Measurements from ENCODE around the gene LLPH. TPM values are rescaled to one million over a fixed set of nuclear protein-coding genes. Genes with fewer than 3 reads are reported as not detected.

LLPH gene
- polyA plus RNA-seq, 1 donor (not counting 4 experiments of a cell fraction or from before 2014, with no cell fraction given), result 36.6 TPM

DNA sequence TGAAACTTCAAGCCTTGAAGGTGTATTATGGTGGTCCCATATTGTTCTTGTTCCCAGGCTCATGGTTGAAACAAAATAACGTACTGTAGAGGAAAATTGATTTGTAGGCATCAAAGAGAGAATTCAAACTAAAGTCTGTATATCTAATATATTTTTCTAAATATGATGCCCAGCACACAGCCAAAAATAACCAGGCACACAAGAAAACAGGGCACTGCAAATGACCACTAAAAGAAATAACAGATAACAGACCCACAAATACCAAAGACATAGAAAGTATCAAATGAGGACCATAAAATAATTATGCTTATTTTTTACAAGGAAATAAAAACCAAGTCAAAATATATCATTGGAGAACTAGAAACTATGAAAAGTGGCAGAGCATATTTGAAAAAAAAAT lies 46.8 kb downstream of the LLPH start:
- FAIRE-seq, result no peak
- no peak for DNase-seq (ENCODE audit: low read depth, low spot score)
- Histone ChIP-seq H3K79me2 (ENCODE audit: control insufficient read depth, insufficient read depth, low read length) (no peaks in the 10 kb centered on the region), H4K20me1 (ENCODE audit: control insufficient read depth, extremely low read depth, insufficient read depth, low read length) (no peaks in the 10 kb centered on the region), H3K9ac (ENCODE audit: control insufficient read depth, extremely low read depth, insufficient read depth, low read length) (no peak overlapping the region), H3K9me3 (ENCODE audit: control insufficient read depth, low read depth, low read length) (no peaks in the 10 kb centered on the region), H2AFZ (ENCODE audit: control insufficient read depth, low read length) (no peak overlapping the region), H3K27me3 (ENCODE audit: control insufficient read depth, extremely low read depth, insufficient read depth, low read length) (no peaks in the 10 kb centered on the region), H3K4me3 (ENCODE audit: control insufficient read depth in 2 of 3, extremely low read depth in 1 of 3, insufficient read depth in 2 of 3, low read depth in 1 of 3, low read length in 3 of 3) (no peak overlapping the region), H3K36me3 (ENCODE audit: control insufficient read depth in 2 of 2, extremely low read depth in 1 of 2, insufficient read depth in 2 of 2, low read length in 2 of 2) (no peaks in the 10 kb centered on the region), H3K27ac (ENCODE audit: control insufficient read depth, insufficient read depth, low read length) (no peak overlapping the region), H3K4me1 (ENCODE audit: control insufficient read depth, extremely low read depth, insufficient read depth, low read length) (no peaks in the 10 kb centered on the region), H3K4me2 (ENCODE audit: control insufficient read depth, extremely low read depth, insufficient read depth, low read depth, low read length) (no peak overlapping the region), H3K9me1 (ENCODE audit: control insufficient read depth, extremely low read depth, insufficient read depth, low read length) (no peaks in the 10 kb centered on the region)
- TF ChIP-seq CTCF (optimal IDR thresholded peaks at IDR 0.05 in 1 of 3, IDR thresholded peaks at IDR 0.05 in 1 of 3, conservative IDR thresholded peaks at IDR 0.05 in 1 of 3; ENCODE audit: extremely low read depth in 1 of 3, insufficient read depth in 2 of 3, low read length in 3 of 3), result no peak
- TF ChIP-seq EZH2 (IDR thresholded peaks at IDR 0.05; ENCODE audit: low read length), result no peak
- dilution Hi-C loops (cut with MboI; ENCODE audit: extremely low pct_ligation_motif_present, low sequenced_read_pairs), result no loop called here

- H3K27me3 ChIP-seq (ENCODE audit: control insufficient read depth, extremely low read depth, insufficient read depth, low read length), result no peaks in the 10 kb centered on the region
- no peaks in the 10 kb centered on the region for H3K4me1 ChIP-seq (ENCODE audit: control insufficient read depth, extremely low read depth, insufficient read depth, low read length)
- no peak overlapping the region for H3K4me3 ChIP-seq (ENCODE audit: control insufficient read depth in 2 of 3, extremely low read depth in 1 of 3, insufficient read depth in 2 of 3, low read depth in 1 of 3, low read length in 3 of 3)
- H3K79me2 ChIP-seq (ENCODE audit: control insufficient read depth, insufficient read depth, low read length), result no peaks in the 10 kb centered on the region
- DNase-seq (ENCODE audit: low read depth, low spot score), result no peak
- no peaks in the 10 kb centered on the region for H4K20me1 ChIP-seq (ENCODE audit: control insufficient read depth, extremely low read depth, insufficient read depth, low read length)
- no peaks in the 10 kb centered on the region for H3K9me3 ChIP-seq (ENCODE audit: control insufficient read depth, low read depth, low read length)
- no peaks in the 10 kb centered on the region for H3K9me1 ChIP-seq (ENCODE audit: control insufficient read depth, extremely low read depth, insufficient read depth, low read length)
- FAIRE-seq, result no peak
- TF ChIP-seq EZH2 (IDR thresholded peaks at IDR 0.05; ENCODE audit: low read length), result no peak
- no peak for TF ChIP-seq CTCF (optimal IDR thresholded peaks at IDR 0.05 in 1 of 3, IDR thresholded peaks at IDR 0.05 in 1 of 3, conservative IDR thresholded peaks at IDR 0.05 in 1 of 3; ENCODE audit: extremely low read depth in 1 of 3, insufficient read depth in 2 of 3, low read length in 3 of 3)
- H3K4me2 ChIP-seq (ENCODE audit: control insufficient read depth, extremely low read depth, insufficient read depth, low read depth, low read length), result no peak overlapping the region
- no peak overlapping the region for H3K27ac ChIP-seq (ENCODE audit: control insufficient read depth, insufficient read depth, low read length)
- H3K9ac ChIP-seq (ENCODE audit: control insufficient read depth, extremely low read depth, insufficient read depth, low read length), result no peak overlapping the region
- dilution Hi-C loops (cut with MboI; ENCODE audit: extremely low pct_ligation_motif_present, low sequenced_read_pairs), result no loop called here
- no peak overlapping the region for H2AFZ ChIP-seq (ENCODE audit: control insufficient read depth, low read length)
- no peaks in the 10 kb centered on the region for H3K36me3 ChIP-seq (ENCODE audit: control insufficient read depth in 2 of 2, extremely low read depth in 1 of 2, insufficient read depth in 2 of 2, low read length in 2 of 2)
Observed at GRCh38 chr12:66082744-66083143, 47.8 kb downstream of the LLPH start.
